Bronchial epithelial cell (primary cell): ENCODE measurements around the gene CC2D2B. TPM values are rescaled to one million over a fixed set of nuclear protein-coding genes. Genes with fewer than 3 reads are reported as not detected.

Source experiments
- DNase-seq: peaks from one replicate; pipeline ENCODE4 v3.0.0-alpha.2; 2010; ENCODE audit warnings: low read depth
- FAIRE-seq: peaks from 2 replicates; lab custom pipeline; 2011; peaks lifted over from hg19 to GRCh38; lab: Jason Lieb, UNC
- H3K27me3 ChIP-seq: 2 replicates; pipeline ENCODE4 v1.5.1; 2011; ENCODE audit warnings: low read length; ENCODE audit not compliant: control insufficient read depth, insufficient read depth
- H3K36me3 ChIP-seq: 2 replicates; pipeline ENCODE4 v1.5.1; 2011; ENCODE audit warnings: low read length; ENCODE audit not compliant: control insufficient read depth, insufficient read depth
- H3K4me3 ChIP-seq: 2 replicates; pipeline ENCODE4 v1.5.1; 2011; ENCODE audit warnings: mild to moderate bottlenecking, low read depth, low read length, control low read depth
- CTCF ChIP-seq: IDR thresholded peaks from 2 replicates; pipeline ENCODE4 v1.5.1; 2011; ENCODE audit warnings: mild to moderate bottlenecking, moderate library complexity, low read length, control low read depth, inconsistent platforms; ENCODE audit not compliant: insufficient read depth, severe bottlenecking
- total RNA-seq: library from RNA; depleted of rRNA; stranded (reverse); fragments of >200 nt; gene quantifications from 2 replicates; pipeline ENCODE4 v1.2.1, GENCODE V29; 2014

CC2D2B gene
- not detected in 2 replicates for total RNA-seq

GRCh38 chr10:95907456-95908253 lies at the start of gene CC2D2B:
Gene CC2D2B (plus strand): TSS chr10:95907975. CDS start chr10:95911324, 3,349 bp downstream.
- no peaks in the 10 kb centered on the region for H3K27me3 ChIP-seq
- FAIRE-seq: no peak
- peak within 1 kb of the TSS; percentile 51 for H3K4me3 ChIP-seq
- DNase-seq: peak; percentile 74
- peaks cover 2% of the 10 kb centered on the region for H3K36me3 ChIP-seq
- TF ChIP-seq CTCF: peak; percentile 33

- FAIRE-seq: no peak
- TF ChIP-seq CTCF: no peak
- no peak overlapping the region for H3K4me3 ChIP-seq
- H3K36me3 ChIP-seq: no peaks in the 10 kb centered on the region
- no peaks in the 10 kb centered on the region for H3K27me3 ChIP-seq
- no peak for DNase-seq
These were observed 47.4 kb upstream of the CC2D2B start for GRCh38 chr10:95860166-95860940.

- no peaks in the 10 kb centered on the region for H3K27me3 ChIP-seq
- no peaks in the 10 kb centered on the region for H3K36me3 ChIP-seq
- DNase-seq (no peak), FAIRE-seq (no peak)
- TF ChIP-seq CTCF: no peak
- H3K4me3 ChIP-seq: no peak overlapping the region
These were observed 46.4 kb upstream of the CC2D2B start for GRCh38 chr10:95861386-95861785.

GRCh38 chr10:95864906-95865813 lies 42.6 kb upstream of the CC2D2B start:
- peak; percentile 81 for TF ChIP-seq CTCF
- no peak for FAIRE-seq
- Histone ChIP-seq H3K4me3 (no peak overlapping the region), H3K36me3 (no peaks in the 10 kb centered on the region), H3K27me3 (no peaks in the 10 kb centered on the region)
- DNase-seq: peak; percentile 70

GRCh38 chr10:95865814-95866466 lies 41.8 kb upstream of the CC2D2B start:
- Histone ChIP-seq H3K36me3 (no peaks in the 10 kb centered on the region), H3K27me3 (no peaks in the 10 kb centered on the region), H3K4me3 (no peak overlapping the region)
- no peak for DNase-seq
- FAIRE-seq: no peak
- TF ChIP-seq CTCF: no peak
